GM19043 (cell line): ENCODE data around the gene METTL9.
"Not testable (repeated sequence)": the region's sequence is repeated elsewhere in the genome, so short reads cannot be mapped to it uniquely, and the experiment has no call there.

Experiments
- ATAC-seq: cut with Tn5 transposase; IDR thresholded peaks from one replicate; pipeline ENCODE4 v1.9.1; 2021; ENCODE audit warnings: low read depth; ENCODE audit not compliant: unreplicated experiment

The METTL9 gene

DNA sequence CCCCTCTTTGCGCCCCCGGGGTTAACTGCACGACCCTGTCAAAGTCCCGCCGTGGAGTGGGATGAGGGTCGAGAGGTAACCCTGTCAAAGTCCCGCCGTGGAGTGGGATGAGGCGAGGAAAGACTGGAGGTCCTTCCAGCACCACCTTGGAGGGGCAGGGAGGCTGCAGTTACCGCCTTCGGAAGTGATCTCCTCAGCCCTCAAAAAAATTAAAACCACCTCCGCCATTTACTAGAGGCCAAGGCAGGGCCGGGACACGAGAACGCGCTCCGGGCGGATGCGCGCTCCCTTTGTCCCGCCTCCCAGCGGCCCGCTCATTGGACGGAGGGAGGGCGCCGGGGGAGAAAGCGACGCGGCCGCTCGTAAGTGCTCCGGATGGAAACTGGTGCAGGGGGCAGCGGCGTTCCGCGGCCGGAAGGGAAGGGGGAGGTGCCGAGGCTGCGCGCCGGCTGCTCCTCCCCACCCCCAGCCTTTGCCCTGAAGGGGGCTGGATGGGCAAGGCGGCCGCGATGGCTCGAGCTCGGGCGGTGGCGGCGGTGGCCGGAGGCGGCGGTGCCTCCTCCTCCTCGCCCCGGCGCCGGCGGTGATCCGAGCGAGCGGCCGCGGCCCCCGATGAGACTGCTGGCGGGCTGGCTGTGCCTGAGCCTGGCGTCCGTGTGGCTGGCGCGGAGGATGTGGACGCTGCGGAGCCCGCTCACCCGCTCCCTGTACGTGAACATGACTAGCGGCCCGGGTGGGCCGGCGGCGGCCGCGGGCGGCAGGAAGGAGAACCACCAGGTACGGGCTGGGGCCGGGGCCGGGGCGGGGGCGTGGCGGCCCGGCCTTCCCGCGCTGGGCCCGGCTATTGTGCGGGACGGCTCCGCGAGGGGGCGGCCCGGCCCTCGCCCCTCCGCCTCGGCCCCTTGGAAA is at the start of gene METTL9:
Gene METTL9 (plus strand): TSS at position 456 of the 909 bp plus-strand sequence. CDS start 157 bp downstream, at position 613.
- ATAC-seq: peak; percentile 83

DNA sequence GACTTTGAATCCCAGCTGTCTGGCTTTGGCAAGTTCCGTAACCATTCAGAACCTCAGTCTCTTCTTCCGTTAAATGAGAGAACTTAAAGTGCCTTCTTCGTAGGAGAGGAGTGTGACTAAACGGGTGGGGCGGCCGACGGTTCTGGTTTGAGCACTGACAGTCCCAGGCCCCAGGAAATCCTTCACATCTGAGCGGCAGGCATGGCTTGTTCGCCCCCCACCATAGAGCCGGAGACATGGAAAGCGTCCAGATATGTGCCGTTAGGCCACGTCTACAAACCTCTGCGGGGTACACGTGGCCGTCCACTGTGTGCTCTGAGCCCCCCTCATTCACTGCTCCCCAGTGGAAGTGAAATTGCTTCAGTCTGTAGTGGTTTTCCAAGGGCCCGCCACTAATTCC is 49.4 kb upstream of the METTL9 start:
- ATAC-seq: not testable (repeated sequence)

DNA sequence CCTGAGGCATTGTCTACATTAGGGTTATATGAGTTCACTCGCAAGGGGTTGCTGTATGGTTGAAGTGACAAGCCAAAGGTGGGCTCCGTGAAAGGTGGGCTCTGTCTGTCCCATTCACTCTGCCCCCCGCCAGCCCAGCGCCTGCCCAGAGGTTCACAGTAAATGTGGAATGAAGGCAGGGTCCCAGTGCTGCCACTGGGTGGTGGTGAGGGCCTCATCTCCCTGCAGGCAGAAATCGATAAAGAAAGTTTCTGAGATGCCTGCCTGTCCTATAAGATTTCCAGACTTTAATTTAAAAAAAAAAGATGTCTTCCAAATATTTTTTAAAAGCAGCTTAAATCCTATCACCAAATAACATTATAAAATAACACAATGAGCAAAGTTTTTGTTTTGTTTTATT is 48.9 kb upstream of the METTL9 start:
- ATAC-seq: not testable (repeated sequence)

DNA sequence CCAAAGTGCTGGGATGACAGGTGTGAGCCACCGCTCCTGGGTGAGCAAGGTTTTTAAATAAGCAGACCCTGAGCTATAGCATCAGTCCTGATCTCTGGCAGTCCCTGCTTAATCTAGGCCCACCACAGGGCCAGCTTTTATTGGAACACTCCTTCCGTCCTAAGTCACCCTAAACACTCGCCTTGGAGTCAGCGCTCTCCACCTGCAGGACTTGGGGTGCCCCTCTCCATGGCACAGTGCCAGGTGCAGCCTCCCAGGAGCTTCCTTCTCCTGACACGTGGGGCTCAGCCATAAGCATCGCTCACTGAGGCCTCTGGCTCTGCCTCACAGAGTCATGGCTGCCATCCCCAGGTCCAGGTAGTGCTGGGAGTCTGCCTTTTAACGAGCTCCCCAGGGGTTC is 48.3 kb upstream of the METTL9 start:
- ATAC-seq: not testable (repeated sequence)

DNA sequence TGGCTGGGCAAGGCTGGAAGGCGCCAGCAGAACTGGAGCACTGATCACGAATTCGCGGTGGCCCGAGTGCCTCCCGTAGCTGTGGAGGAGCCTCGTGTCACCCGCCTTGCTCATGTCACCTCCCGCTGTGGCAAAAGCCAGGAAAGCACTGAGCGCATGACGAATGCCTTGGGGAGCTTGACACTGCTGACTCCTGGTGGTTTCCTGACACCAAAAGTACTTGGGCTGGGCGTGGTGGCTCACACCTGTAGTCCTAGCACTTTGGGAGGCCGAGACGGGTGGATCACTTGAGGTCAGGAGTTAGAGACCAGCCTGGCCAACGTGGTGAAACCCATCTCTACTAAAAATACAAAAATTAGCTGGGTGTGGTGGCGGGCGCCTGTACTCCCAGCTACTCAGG is 47.8 kb upstream of the METTL9 start:
- ATAC-seq: not testable (repeated sequence)

DNA sequence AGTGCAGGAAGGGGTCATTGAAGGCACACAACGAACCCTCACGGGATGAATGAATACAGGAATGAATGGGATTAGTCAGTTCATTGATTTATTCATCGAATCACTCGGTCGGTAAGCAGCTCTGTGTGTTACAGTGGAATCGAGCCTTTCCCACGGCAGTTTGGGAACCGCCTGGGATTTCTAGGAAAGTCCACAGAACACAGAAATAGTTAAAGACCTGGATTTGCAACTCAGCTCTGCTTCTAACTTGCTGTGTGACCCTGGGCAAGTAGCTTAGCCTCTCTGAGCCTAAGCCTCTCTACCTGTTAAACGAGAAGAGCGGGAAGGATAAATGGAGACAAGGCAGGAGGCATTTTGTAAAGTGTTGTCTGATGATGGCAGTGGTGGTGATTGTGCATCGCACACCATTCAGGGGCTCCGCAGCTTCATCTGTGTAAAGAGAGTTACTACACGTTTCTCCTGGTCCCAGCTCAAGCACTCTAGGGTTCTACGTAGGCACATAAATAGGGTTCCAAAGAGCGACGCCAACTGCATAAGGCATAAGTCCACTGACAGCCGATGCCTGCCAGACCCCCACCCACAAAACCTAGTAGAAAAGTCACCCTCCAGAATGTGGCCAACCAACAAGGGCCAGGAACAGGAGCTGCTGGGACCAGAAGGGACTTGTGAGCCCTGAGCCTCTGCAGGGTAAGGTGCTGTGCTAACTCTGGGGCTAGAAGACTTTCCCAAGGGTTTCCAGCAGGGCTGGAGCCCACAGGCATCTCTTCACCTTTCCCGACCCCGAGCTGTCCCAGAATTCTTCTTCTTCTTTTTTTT is 45.7 kb upstream of the METTL9 start:
- ATAC-seq: not testable (repeated sequence)

DNA sequence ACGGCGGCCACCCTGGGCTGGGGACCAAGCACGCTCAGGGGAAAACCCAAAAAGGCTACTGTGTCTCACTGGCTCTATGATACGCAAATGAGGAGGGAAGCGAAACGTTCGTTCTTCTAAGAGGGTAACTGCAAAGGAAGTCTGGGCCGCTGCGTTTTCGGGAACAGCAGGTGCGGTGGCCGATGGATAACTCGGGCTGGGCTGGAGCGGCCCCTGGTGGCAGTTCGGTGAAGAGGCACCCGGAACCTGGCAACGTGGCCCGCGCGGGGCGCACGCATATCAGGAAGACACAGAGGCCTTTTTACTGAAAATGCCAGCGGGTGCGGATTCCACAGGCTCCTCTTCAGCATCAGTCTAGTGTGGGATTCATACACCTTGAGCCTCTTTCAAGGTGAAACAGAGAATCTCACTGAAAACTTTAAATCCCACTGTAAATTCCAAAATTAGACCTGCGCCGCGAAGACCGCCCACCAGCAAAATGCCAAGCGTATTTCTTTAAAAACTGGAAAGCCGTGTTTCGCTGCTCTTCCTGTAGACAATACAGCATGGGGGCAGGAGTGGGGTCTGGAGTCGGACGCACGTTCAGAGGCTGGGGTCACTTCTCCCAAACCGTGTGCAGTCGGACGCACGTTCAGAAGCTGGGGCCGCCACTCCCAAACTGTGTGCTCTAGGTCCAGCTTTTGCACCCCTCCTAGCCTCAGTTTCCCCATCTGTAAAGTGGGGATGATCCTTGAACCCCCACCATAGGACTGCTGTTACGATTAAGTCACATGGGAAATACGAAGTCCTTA is 44.4 kb upstream of the METTL9 start:
- peak; percentile 99 for ATAC-seq

DNA sequence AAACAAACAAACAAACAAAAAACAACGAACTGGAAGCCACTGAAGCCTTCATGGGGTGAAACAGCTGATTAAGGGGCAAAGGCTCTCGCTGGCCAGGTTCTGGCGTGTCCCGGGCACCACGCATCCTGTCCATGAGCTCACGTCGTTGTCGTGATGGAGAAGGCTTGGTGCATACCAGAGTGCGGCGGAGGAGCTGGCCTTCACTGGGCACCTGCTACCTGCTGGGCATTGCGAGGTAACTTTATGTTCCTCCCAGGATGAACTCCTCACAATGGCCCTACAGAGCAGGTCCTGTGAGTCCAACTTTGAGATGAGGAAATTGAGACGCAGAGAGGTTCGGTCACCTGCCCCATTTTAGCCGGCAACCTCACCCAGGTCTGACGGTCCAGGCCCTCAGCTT is 43.8 kb upstream of the METTL9 start:
- not testable (repeated sequence) for ATAC-seq

DNA sequence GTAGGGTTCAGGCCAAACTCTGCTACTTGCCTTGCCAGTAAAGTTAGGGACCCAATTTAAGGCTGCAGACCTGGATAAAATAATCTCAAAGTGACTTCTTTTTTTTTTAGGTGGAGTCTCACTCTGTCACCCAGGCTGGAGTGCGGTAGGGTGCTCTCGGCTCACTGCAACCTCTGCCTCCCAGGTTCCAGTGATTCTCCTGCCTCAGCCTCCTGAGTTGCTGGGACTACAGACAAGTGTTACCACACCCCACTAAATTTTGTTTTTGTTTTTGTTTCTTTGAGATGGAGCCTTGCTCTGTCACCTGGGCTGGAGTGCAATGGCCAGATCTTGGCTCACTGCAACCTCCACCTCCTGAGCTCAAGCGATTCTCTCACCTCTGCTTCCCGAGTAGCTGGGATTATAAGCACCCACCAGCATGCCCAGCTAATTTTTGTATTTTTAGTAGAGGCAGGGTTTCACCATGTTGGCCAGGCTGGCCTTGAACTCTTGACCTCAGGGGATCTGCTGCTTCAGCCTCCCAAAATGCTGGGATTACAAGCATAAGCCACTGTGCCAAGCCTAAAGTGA is 43.3 kb upstream of the METTL9 start:
- ATAC-seq: not testable (repeated sequence)

DNA sequence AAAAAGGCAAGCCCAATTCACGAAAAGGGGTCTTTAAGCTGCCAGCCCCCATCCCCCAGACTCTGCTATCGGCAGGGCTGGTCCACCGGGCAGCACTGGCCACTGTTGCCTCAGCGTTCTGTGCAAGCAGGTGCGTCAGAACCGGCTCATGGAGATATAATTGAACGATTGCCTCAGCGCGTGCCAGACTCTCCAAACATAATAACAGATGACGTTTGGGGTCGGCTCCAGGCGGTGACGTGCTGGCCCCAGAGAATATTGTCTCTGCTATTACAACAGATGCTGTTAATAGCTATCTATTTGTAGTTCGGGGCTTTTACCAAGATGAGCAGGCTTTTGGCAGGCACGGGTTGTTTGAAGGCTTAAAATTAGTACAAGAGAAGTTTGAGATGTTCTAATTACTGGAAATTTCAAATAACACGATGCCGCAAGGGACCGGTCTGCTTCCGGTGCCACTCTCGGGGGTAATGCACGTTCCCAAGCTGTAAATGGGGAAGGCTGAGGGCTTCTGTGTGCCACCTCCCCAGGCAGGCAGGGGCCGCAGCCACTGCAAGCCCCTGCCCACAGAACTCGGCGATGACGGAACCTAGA is 42.6 kb upstream of the METTL9 start:
- not testable (repeated sequence) for ATAC-seq

DNA sequence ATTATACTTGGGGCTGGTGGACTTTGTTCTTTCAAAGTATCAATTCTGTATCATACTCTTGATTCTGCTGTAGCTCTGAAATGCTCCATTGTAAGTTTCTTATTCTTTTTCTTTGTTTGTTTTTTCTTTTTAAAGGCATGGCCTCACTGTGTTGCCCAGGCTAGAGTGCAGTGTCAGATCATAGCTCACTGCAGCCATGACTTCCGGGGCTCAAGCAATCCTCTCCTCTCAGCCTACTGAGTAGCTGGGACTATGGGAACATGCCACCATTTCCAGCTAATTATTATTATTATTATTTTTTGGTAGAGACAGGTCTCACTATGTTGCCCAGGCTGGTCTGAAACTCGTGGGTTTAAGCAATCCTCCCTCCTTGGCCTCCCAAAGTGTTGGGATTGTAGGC is 38.9 kb upstream of the METTL9 start:
- no peak for ATAC-seq

DNA sequence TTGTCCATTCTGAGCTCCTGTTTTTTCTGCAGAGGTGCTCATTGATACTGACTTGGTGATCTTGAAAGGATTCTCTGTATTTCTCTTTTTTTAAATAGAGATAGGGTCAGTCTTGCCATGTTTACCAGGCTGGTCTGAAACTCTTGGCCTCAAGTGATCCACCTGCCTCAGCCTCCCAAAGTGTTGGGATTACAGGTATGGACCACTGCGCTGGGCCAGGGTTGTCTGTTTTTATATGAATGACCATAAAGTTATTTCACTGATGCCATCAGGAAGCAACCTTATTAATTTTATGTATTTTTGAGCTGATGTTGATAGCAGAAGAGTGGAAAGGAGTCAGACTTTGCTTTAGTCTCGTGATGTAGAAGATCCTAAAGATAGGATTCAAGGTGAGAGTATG is 35.7 kb upstream of the METTL9 start:
- no peak for ATAC-seq

DNA sequence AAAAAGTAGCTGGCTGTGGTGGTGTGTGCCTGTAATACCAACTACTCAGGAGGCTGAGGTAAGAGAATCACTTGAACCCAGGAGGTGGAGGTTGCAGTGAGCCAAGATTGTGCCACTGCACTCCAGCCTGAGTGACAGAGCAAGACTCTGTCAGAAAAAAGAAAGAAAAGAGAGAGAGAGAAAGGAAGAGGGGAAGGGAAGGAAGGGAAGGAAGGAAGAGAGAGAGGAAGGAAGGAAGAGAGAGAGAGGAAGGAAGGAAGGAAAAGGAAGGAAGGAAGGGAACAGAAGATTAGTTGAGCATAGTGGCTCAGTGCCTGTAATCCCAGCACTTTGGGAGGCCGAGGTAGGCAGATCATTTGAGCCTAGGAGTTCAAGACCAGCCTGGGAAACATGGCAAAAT is 35.0 kb upstream of the METTL9 start:
- ATAC-seq: not testable (repeated sequence)

DNA sequence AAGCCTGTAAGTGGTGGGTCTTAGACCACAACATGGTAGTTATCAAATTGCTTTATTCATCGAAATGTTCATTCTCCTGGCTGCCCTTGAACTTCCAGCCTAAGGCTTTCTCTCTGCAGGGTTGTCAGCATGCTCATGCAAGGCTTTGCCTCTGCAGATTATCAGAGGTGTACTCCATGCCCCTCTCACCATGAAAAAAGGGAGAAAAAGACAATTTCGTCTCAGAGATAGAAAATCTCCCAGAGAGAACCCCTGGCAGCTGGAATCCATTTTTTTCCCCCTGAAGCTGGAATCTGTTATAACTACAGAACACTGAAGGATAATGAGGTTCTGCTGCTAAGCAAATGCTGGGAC is 33.9 kb upstream of the METTL9 start:
- ATAC-seq: no peak

DNA sequence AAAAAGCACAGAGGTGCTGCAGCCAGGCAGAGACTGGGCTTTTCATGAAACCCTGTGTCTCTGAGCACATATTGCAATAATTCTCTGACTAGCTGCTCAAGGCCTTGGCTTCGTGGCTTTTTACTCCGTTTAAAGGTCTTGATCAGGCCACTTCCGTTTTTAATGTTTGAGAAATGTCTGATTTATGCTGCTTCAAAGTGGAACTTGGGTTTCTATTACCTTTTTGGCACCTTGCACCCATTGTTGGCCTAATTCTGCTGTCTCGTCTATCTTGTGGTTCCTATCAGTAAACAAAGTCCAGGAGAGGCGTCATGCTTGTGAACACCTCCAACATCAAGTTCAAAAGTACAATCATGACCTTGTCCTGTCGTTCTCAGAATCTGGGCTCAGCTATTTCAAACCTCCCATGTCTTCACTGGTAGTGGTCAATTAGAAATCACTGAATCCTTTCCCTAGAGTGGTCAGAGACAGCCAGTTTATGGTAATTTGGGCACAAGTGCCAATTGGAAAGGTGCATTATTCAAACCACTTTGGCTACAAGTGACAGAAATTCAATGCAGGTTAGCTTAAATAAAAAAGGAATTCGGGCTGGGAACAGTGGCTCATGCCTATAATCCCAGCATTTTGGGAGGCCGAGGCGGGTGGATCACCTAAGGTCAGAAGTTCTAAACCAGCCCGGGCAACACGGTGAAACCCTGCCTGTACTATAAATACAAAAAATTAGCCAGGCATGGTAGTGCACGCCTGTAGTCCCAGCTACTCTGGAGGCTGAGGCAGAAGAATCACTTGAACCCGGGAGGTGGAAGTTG is 33.3 kb upstream of the METTL9 start:
- no peak for ATAC-seq

DNA sequence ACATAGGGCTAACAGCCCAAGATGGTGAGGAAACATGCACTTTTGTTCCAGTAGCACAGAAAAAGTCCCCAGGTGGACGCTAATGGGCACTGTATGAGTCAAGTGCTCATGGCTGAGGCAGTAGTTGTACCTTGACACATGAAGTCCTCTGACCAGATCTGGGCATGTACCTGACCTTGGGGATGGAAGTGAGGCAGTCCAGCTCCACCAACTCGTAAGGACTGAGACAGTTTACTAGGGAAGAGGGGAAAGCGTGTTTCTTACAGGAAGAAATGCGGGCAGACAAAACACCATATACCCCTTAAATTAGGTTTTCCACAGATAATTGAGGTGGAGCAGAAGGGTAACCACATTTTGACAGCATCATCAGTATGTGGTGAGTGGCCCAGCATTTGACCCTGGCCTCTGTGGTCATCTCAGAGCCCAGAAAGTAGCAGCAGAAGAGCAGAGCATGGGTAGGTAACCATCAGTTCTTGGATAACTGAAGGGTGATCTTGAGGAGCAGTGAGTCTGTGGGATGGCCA is 32.4 kb upstream of the METTL9 start:
- ATAC-seq: no peak

DNA sequence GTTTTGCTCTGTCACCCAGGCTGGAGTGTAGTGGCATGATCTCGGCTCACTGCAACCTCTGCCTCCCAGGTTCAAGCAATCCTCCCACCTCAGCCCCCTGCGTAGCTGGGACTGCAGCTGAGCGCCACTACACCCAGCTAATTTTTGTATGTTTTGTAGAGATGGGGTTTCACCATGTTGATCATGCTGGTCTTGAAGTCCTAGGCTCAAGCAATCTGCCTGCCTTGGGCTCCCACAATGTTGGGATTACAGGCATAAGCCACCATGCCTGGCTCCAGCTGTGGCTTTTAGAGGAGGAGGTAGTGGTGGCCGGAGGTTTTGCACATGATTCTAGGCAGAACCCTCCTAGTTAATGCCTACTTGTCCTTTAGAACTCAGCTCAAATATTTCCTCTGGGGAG is 31.9 kb upstream of the METTL9 start:
- ATAC-seq: not testable (repeated sequence)

DNA sequence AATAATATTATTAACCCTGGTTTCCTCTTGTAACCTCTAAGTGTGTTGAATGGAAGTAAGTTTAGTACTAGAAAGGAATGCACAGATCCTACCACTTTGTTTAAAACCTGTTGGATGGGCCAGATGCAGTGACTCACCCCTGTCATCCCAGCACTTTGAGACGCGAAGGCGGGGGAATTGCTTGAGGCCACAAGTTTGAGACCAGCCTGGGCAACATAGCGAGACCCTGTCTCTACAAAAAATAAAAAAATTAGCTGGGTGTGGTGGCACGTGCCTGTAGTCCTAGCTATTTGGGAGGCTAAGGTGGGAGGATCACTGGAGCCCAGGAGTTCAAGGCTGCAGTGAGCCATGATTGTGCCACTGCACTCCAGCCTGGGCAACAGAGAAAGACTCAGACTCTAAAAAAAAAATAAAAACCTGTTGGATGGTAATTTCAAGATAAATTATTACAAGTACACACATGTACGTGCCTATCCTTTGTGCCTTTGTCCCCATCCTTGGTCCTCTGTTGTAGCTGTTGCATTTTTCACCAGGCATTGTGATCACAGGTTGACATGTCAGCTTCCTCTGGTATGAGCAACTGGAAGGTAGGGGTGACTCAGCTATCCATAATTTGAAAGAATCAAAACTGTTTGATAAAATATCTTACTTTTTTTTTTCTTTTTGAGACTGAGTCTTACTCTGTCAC is 30.7 kb upstream of the METTL9 start:
- ATAC-seq: no peak

DNA sequence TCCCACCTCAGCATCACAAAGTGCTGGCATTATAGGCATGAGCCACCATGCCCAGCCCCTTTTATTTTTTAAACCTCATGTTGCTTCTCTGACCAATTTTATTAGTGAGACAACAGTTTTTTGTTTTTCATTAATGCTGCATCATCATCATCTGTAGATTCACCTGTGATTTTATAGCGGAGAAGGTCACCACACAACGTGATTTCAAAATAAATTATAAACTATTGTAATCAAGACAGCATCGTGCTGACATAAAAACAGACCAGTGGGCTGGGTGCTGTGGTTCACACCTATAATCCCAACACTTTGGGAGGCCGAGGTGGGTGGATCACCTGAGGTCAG is 28.7 kb upstream of the METTL9 start:
- ATAC-seq: no peak
